Measurements from ENCODE around the gene HIGD1B. TPM values are rescaled to one million over a fixed set of nuclear protein-coding genes. Genes with fewer than 3 reads are reported as not detected.
A peak's percentile ranks its signal among the peaks of the same experiment; 100 is the strongest.

HIGD1B gene
- total RNA-seq, 1 experiment from 2014 or later: not detected

DNA sequence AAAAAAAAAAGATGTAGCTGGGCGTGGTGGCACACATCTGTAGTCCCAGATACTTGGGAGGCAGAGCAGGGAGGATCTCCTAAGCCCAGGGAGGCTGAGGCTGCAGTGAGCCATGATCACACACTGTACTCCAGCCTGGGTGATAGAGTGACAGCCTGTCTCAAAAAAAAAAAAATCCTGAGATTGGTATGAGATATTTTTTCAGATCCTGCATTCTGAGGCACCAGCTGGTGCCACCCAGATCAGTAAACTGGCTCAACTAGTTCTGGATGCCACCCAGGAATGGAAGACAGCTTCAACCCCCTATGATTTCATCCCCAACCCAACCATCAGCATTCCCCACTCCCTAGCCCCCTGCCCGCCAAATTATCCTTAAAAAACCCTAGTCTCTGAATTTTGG lies 10.5 kb upstream of the HIGD1B start:
- DNase-seq (ENCODE audit: low read depth): no peak

DNA sequence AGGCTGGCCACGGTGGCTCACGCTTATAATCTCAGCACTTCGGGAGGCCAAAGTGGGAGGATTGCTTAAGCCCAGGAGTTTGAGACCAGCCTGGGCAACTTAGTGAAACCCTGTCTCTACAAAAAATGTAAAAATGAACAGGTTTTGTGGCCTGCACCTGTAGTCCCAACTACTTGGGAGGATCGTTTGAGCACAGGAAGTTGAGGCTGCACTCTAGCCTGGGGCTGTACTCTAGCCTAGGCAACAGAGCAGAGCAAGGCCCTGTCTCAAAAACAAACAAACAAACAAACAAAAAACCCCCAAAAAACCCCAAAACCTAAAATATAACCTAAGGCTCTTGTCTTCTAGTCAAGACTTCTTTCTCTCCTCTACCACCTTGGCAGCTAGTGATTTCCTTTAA lies 7.4 kb upstream of the HIGD1B start:
- no peak for DNase-seq (ENCODE audit: low read depth)

DNA sequence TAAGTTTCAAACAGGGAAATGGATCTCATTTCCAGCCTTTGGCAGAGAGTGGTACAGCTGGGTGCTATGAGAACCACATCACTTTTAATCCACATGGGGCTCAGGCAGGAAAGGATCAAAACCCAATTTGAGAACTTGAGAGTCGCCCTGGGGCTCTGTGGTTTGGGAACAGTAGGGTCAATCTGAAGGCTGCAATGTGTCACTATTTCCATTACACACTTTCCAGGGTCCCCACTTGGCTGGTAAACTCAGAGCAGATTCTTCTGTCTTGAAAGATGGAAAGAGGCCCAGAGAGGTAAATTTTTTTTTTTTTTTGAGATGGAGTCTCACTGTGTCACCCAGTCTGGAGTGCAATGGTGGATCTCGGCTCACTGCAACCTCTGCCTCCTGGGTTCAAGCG lies 6.7 kb upstream of the HIGD1B start:
- peak; percentile 83 for DNase-seq (ENCODE audit: low read depth)

DNA sequence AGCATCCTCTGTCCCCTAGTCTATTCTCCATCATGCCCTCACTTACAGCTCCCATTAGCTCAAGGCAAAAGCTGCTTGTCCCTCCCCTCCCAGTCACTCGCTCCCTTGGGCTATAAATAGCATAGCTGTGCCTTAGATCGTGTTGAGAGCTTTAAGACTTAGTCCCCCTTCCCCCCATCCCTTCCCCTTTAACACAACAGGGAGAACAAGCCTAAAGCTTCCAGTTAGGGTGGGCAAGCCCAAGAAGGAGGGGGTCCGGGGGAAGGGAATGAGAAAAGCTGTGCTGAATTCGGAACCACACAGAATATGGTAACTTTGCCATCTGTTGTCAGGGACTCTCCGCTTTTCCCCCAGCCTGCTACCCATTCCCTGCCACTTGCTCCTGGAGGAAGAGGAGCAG lies 4.9 kb upstream of the HIGD1B start:
- no peak for DNase-seq (ENCODE audit: low read depth)

DNA sequence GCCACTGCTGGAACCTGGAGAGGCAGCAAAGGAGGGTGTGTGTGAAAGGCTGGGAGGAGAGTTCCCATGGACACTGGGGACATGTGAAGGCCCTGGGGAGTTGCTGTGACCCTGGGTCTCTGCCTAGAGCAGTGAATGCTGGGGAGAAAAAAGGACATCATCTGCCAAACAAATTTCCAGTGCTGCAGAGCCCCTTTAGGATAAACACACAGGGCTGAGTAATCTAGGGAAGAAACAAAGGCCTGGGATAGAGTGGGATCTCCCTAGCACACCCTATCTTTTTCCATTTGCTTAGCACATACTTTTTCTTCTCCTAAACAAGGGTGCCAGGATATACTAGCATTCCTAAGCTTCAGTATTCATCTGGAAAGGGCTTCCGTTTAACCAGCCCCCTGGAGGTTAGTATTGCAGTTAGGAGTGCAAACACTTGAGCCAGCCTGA lies 3.3 kb upstream of the HIGD1B start:
- no peak for DNase-seq (ENCODE audit: low read depth)

DNA sequence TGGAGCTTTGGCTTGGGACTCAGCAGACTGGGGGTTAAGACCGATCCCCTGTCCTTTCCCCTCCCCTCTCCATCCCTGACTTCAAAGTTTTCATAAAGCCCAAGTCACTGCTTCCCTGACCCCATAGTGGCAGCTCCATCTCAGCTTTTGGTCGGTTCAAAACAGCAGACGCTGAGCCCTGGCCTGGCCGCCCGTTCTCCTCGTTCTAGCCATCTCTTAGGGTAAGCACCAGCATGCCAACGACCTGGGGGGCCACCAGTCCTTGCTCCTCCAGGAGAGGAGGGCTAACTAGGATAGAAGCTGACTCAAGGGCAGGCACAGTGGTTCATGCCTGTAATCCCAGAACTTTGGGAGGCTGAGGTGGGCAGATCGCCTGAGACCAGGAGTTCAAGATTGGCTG lies 1.5 kb upstream of the HIGD1B start:
- DNase-seq (ENCODE audit: low read depth): no peak

DNA sequence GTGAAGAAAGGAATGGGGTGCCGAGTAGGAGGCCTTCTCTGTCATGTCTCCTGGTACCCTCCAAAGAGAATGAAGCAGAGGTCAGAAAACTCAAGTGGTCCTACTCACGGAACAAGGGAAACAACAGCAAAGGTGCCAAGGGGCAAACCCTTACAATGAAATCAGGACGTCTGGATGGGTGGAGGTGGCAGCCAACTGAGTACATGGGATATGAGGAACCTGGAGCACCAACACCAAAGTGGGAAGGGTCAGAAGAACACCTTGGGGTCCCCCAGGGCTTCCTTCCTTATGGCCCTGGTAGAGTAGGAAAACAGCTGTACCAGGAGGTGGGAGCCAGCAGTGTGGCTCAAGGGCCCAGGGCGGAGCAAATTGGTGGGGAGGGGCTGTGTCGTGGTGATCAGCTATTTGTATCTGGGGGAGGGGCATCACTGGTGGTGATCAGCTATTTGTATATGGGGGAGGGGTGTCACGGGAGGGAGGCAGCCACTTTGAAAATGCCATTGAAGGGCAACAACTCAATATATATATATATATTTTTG lies 643 bp downstream of the HIGD1B start:
- DNase-seq (ENCODE audit: low read depth): no peak

DNA sequence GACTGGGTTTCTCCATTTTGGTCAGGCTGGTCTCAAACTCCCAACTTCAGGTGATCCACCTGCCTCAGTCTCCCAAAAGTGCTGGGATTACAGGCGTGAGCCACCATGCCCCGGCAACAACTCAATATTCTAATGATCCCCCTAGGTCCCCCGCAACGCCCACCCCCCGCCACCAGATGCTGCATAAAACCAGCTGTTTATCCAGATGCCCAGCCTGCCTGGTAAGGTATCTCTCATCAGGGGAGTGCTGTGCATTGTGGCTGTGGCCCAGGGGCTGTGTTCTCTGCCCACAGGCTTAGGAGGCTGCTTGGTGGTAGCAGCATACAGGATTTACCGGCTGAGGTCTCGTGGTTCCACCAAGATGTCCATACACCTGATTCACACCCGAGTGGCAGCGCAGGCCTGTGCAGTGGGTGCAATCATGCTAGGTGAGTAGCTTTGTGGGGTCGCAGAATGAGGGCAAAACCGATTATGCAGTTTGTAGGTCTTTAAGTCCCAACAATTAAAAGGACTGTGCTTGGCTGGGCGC lies 1.3 kb downstream of the HIGD1B start:
- DNase-seq (ENCODE audit: low read depth): no peak

DNA sequence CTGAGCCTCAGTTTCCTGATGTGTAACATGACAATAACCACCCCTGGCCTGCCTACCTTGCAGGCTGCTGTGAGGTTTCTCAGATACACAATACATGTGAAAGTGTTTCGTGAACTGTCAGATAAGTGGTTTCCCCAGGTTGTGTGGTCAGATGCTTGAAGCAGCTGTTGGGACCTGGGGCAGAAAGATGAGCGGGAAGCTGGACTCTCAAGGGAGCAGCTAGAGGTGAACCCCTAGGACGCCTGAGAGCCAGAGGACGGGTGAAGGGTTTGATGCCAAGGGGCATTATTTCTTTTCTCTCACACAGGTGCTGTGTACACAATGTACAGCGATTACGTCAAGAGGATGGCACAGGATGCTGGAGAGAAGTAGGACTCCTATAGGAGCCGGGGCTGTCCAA lies 2.3 kb downstream of the HIGD1B start:
- DNase-seq (ENCODE audit: low read depth): no peak

DNA sequence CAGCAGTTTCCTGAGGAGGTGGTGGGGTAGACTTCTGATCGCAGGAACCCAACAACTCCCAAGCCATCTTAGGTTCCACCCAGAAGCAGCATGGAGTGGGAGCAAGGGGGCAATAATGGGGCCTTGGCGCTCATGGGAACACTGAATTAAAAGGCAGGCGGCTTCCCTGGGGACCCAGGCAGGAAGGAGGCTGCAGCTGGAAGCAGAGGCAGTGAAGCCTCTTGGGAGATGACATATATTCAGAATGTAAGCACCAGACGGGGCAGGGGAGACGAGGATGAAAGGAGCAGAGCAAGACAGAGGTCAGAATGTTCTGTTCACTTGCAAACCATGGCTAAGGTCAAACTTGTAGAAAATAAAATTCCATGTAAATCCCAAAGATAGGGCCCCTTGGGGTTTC lies 2.9 kb downstream of the HIGD1B start:
- DNase-seq (ENCODE audit: low read depth): no peak

DNA sequence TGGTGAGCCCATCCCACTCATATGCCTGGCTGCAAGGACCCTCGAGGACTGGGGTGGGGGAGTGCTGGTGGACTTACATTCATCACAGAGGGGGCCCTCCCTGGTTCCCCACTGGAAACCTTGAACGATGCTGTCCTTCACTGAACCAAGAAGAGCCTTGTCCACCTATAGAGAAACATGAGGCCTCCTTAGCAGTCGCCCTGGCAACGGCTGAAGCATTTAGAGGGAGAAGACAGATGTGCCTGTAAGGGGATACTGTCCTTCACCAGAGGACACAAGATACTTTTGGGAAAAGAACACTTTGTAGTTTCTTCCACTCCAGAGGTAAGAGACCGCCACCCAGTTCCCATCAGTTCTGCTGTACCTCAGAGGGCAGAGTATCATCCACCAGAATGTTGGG lies 6.5 kb downstream of the HIGD1B start:
- DNase-seq (ENCODE audit: low read depth): no peak

DNA sequence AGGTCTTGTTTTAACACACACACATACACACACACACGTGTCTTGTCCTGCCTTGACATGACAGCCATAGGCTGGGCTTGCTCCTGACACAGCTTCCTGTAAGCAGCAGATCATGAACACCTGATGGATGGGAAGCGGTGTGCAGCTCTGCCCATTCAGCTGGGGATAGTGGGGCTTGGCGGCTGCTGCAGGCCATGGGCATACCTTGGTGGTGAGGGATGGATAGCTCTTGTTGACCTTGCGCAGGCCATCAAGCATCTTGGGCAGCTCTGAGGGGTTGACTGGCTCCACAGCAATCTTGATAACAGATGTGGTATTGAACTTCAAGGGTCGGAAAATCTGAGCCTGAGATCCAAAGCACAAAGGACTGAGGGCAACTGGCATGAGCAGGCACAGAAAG lies 12.0 kb downstream of the HIGD1B start:
- DNase-seq (ENCODE audit: low read depth): no peak

DNA sequence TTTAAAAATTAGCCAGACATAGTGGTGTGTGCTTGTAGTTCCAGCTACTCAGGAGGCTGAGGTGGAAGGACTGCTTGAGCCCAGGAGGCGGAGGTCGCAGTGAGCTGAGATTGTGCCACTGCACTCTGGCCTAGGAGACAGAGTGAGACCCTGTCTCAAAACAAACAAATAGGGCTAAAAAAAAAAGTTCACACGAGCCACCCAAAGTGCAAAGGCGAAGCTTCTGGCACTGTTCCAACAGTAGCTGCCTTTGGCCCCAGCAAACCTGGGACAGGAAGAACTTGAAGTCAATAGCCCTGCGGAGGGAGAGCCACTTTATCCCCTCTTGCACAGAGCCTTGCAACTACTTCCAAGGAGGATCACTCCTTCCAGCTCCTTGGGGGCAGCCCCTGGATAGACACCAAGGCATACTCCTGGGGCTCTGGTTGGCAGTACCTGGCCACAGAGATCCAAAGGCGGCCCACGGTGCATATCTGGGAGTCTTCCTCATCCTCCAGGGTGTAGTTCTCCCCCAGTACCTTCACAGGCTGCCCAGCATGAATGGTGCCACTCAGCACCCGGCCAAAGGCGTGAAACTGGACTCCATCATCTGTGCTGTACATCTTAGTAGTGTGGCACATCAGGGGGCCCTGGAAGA lies 14.7 kb downstream of the HIGD1B start:
- no peak for DNase-seq (ENCODE audit: low read depth)

DNA sequence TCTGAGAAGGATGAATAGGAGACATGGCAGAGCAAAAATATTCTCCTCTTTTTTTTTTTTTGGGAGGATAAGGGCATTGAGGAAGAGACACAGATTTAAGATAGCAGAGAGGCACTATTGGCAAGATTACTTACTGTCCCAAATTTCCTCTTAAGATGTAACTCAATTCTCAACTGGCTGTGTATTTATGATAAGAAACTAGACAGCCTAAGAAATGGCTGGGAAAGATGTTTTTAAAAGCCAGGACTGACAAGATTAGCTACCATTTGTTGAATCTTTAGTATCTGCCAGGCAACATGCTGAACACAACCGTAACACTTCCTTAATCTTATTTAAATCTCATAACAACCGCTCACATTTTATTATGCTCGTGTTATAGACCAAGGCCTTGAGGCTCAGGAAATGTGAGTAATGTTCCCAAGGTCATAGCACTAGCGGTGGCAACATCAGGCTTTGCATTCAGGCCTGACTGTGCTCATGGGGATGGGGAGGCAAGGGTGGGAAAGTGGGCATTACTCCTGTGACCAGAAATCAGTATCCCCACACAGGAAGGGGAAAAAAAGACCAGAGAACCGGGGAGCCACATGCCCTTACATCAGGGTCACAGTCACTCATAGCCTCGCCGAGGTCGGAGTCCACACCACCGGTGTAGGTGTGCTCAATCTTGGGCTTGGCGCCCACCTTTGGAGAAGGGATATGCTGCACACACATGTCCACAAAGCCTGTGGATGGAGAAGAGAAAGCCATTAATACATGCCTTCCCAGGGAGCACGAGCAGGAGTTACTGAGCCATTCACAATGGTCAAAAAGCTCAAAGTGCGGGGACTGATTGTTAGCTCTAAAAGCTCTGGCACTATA lies 15.6 kb downstream of the HIGD1B start:
- DNase-seq (ENCODE audit: low read depth): no peak

DNA sequence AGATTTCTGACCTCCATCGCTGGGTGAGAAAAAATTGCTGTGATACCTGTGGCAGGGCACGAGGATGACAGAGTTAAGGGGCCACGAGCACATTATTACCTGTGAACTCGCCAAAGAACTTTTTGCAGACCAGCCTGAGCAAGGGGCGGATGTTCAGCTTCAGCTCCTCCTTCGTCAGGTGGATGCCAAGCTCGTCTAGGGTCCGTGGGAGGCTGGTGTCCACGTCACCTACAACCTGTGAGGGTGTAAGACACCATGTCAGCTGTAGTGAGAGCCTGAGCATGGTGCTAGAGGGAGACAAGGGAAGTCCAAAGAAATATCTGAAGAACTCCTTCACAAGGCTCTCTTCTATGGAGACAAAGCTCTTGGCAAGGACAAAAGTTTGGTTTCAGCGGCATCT lies 17.1 kb downstream of the HIGD1B start:
- no peak for DNase-seq (ENCODE audit: low read depth)

DNA sequence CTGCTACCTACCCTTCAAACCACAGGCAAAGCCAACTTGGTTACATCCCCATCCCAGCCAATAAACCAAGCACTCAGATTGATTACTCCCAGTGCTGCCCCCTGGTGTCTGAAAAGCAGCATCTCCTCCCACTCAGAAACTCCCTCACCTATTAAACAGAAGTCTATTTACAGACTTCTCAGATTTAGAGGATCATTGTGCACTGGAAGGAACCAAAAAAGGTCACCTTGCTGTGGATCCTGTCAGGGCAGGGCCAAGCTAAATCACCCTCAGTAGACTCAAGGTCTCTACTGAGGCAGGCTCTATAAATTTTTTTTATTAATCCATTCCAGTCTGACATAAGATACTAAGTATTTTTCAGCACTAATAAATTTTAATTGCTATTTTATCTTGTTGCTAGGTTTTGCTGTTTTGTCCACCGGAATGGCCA lies 17.6 kb downstream of the HIGD1B start:
- DNase-seq (ENCODE audit: low read depth): peak; percentile 68

DNA sequence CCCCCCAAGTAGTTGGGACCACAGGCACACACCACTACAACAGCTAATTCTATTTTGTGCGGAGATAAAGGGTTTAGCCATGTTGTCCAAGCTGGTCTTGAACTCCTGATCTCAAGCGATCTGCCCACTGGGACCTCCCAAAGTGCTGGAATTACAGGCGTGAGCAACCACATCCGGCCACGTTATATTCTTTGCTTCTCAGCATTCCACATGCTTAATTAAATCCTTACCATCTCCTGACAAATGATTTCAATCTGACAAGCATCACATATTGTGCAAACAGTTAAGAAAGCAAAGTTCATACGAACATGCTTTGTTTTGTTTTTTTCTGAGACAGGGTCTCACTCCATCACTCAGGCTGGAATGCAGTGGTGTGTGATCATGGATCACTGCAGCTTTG lies 18.2 kb downstream of the HIGD1B start:
- DNase-seq (ENCODE audit: low read depth): no peak

DNA sequence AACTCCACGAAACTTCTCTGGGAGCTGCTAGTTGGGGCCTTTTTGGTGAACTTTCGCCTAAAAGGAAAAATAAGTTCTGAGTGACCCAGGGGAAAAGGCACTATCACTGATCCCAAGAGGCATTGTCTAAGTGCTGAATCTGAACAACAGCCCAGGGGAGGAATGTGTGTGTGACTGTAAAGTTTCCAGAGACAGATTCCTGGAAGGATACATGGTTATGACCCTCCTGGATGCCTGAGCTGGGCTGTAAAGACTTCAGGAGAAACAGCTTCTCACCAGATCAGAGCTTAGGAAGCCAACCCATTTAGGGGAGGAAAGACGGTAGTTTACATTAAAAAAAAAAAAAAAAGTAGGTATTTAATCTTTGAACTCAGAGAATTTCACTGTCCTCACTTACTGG lies 20.2 kb downstream of the HIGD1B start:
- DNase-seq (ENCODE audit: low read depth): no peak

DNA sequence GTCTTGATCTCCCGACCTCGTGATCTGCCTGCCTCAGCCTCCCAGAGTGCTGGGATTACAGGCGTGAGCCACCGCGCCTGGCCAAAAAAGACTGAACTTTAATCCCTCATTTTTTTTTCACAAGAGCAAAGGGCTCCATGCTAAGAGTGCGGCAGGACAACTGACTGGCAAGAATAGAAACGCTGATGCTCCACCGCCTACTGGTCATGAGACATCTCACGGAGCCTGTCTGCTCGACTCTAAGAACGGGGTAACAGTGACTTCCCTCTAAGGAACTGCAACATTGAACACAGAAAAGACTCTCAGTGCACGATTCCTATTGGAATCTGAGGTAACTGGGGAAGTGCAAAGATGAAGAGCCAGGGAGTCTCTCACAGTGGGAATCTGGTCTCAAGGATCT lies 23.9 kb downstream of the HIGD1B start:
- DNase-seq (ENCODE audit: low read depth): no peak

DNA sequence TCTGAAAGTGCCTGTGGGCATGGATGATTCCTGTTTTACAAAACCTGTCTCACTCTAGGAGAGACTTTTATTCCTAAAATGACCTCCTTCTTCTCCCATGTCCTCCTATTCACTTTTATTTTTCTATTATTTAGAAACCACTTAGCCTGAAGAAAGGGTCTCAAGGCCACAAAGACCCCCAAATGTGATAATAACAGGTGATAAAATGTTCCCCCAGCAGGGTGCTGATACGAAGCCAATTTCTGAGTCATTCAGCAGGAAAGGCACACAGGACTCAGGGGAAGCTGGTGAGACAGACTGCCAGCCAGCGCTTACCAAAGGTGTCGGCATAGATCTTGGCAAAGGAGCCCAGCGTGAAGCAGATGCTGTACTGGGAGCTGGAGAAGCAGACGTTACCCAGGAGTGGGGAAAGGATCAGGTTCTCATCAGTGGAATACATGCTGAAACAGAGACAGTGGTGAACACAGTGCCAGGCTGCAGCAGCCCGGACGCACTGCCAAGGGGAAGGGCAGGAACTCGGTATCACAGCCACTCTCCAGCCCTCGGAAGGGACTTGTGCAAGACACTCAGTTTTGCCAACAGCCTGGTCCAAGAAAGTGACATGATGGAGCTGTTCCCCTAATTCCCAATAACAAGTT lies 24.6 kb downstream of the HIGD1B start:
- DNase-seq (ENCODE audit: low read depth): no peak

DNA sequence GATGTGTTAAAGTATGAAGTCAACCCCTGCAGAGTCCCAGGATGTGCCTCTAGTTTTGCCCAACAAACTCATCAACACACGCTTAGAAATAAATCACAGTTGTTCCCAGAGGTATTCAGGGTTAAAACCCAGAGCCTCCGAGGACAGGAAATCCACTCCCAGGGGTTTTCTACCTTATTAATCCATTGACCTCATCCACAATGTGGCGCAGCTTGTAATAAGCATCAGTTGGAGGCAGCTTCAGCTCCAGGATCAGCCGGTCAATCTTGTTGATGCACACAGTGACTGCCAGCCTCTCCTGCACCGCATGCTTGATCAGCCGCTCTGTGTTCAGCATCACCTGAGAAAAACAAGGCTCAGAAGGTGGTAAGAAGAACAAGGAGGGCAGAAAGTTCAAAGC lies 28.1 kb downstream of the HIGD1B start:
- DNase-seq (ENCODE audit: low read depth): no peak

DNA sequence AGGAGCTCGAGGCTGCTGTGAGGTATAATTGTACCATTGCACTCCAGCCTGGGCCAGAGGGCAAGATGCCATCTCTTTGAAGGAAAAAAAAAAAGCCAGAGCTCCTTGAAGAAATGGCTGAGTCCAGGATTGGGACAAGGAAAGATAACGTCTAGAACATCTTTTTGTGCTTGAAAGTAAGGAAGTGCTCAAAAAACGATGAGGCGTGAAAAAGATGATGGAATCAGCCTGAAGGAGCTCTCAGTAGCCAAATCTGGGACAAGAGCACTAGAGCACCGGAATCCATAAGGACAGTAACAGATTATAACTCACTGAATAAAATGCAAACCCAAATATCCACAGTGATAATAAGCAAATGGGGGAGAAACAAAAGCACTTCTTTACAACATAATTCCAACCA lies 29.4 kb downstream of the HIGD1B start:
- DNase-seq (ENCODE audit: low read depth): no peak
